Measurements from ENCODE around the gene MIDN. TPM values are rescaled to one million over a fixed set of nuclear protein-coding genes. Genes with fewer than 3 reads are reported as not detected.

MIDN gene
- total RNA-seq, 4 donors from 2014 or later: 20.3 to 72.2 (median 31.8) TPM

GRCh38 chr19:1220976-1221903, 27.1 kb upstream of the MIDN start:
- H3K9me3 ChIP-seq: no peaks in the 10 kb centered on the region
- peak overlapping the region in 3 of 4 donors; percentile 30 to 42 (median 32) for H3K27ac ChIP-seq (replicated peaks in 1 of 4)
- DNase-seq (ENCODE audit: extremely low spot score): no peak
- TF ChIP-seq EP300 (IDR thresholded peaks at IDR 0.05): no peak
- peak; percentile 47 to 84 (median 59) for TF ChIP-seq CTCF (IDR thresholded peaks at IDR 0.05)
- TF ChIP-seq POLR2AphosphoS5 (IDR thresholded peaks at IDR 0.05): peak; percentile 21 to 38
- H3K27me3 ChIP-seq: no peaks in the 10 kb centered on the region
- no peak overlapping the region for H3K4me3 ChIP-seq
- intact Hi-C loops (cut with DNase I): no loop called here
- WGBS: 79% methylated on average over 11 of the region's 38 CpGs
- peaks cover 12 to 67% (median 65%) of the 10 kb centered on the region in 4 donors for H3K36me3 ChIP-seq
- H3K4me1 ChIP-seq: peaks cover 55 to 68% (median 63%) of the 10 kb centered on the region in 4 donors

- WGBS: 81% methylated on average over 5 of the region's 22 CpGs
- intact Hi-C loops (cut with DNase I): no loop called here
- Histone ChIP-seq H3K36me3 (peaks cover 18 to 73% (median 72%) of the 10 kb centered on the region in 4 donors), H3K27me3 (no peaks in the 10 kb centered on the region), H3K4me1 (peaks cover 48 to 62% (median 57%) of the 10 kb centered on the region in 4 donors), H3K4me3 (no peak overlapping the region), H3K9me3 (no peaks in the 10 kb centered on the region), H3K27ac (replicated peaks in 1 of 4) (peak overlapping the region in 3 of 4 donors; percentile 30 to 42 (median 32))
- TF ChIP-seq POLR2AphosphoS5 (IDR thresholded peaks at IDR 0.05): no peak
- TF ChIP-seq POLR2A (IDR thresholded peaks at IDR 0.05; ENCODE audit: low read depth): no peak
- no peak for TF ChIP-seq EP300 (IDR thresholded peaks at IDR 0.05)
- no peak for TF ChIP-seq CTCF (IDR thresholded peaks at IDR 0.05)
- DNase-seq (ENCODE audit: extremely low spot score): no peak
Observed at GRCh38 chr19:1221904-1222255, 26.5 kb upstream of the MIDN start.

- Histone ChIP-seq H3K36me3 (peaks cover 21 to 79% (median 77%) of the 10 kb centered on the region in 4 donors), H3K27me3 (no peaks in the 10 kb centered on the region), H3K4me1 (peaks cover 43 to 56% (median 52%) of the 10 kb centered on the region in 4 donors), H3K4me3 (no peak overlapping the region), H3K9me3 (no peaks in the 10 kb centered on the region), H3K27ac (replicated peaks in 1 of 4) (peak overlapping the region in 2 of 4 donors; percentile 30 to 32)
- no peak for TF ChIP-seq EP300 (IDR thresholded peaks at IDR 0.05)
- no peak for TF ChIP-seq CTCF (IDR thresholded peaks at IDR 0.05)
- TF ChIP-seq POLR2AphosphoS5 (IDR thresholded peaks at IDR 0.05): no peak
- TF ChIP-seq POLR2A (IDR thresholded peaks at IDR 0.05; ENCODE audit: low read depth): no peak
- WGBS: no CpG with 5 or more reads among the region's 14 CpGs
- intact Hi-C loops (cut with DNase I): no loop called here
- DNase-seq (ENCODE audit: extremely low spot score): no peak
Observed at GRCh38 chr19:1222394-1222793, 26.0 kb upstream of the MIDN start.

GRCh38 chr19:1223018-1223855, 25.1 kb upstream of the MIDN start:
- WGBS: 65% methylated on average over 4 of the region's 48 CpGs
- intact Hi-C loops (cut with DNase I): no loop called here
- no peak for DNase-seq (ENCODE audit: extremely low spot score)
- H3K27me3 ChIP-seq: no peaks in the 10 kb centered on the region
- peak overlapping the region in 1 of 4 donors; percentile 7 for H3K27ac ChIP-seq (replicated peaks in 1 of 4)
- no peaks in the 10 kb centered on the region for H3K9me3 ChIP-seq
- peak in 2 of 3 experiments; percentile 22 to 37 for TF ChIP-seq CTCF (IDR thresholded peaks at IDR 0.05)
- TF ChIP-seq EP300 (IDR thresholded peaks at IDR 0.05): no peak
- peaks cover 35 to 48% (median 43%) of the 10 kb centered on the region in 4 donors for H3K4me1 ChIP-seq
- H3K36me3 ChIP-seq: peaks cover 30 to 87% (median 85%) of the 10 kb centered on the region in 4 donors
- H3K4me3 ChIP-seq: no peak overlapping the region
